ENCODE measurements around the gene EIF2A. TPM values are rescaled to one million over a fixed set of nuclear protein-coding genes. Genes with fewer than 3 reads are reported as not detected.
"Not testable (repeated sequence)": the region's sequence is repeated elsewhere in the genome, so short reads cannot be mapped to it uniquely, and the experiment has no call there.

EIF2A gene
- total RNA-seq, 1 donor from 2014 or later: 124 TPM

GRCh38 chr3:150610785-150611184 is 64.2 kb downstream of the EIF2A start:
- H3K4me1 Mint-ChIP-seq (ENCODE audit: low read depth): peaks cover 71% of the 10 kb centered on the region
- intact Hi-C loops (cut with micrococcal nuclease): loop anchor here (5.0 kb wide), 1 partner anchor 172 kb away; no protein-coding TSS in a partner anchor
- peaks cover 4% of the 10 kb centered on the region for H3K9me3 Mint-ChIP-seq
- DNase-seq (ENCODE audit: low spot score): no peak
- no peaks in the 10 kb centered on the region for H3K27me3 Mint-ChIP-seq (ENCODE audit: low read depth)
- H3K27ac Mint-ChIP-seq: no peak overlapping the region
- H3K36me3 Mint-ChIP-seq (ENCODE audit: low read depth): peaks cover 65% of the 10 kb centered on the region
- H3K4me3 Mint-ChIP-seq (ENCODE audit: low read depth): no peak overlapping the region

- Mint-ChIP-seq H3K9me3 (peaks cover 4% of the 10 kb centered on the region), H3K4me1 (ENCODE audit: low read depth) (peaks cover 64% of the 10 kb centered on the region), H3K27ac (no peak overlapping the region), H3K4me3 (ENCODE audit: low read depth) (no peak overlapping the region), H3K36me3 (ENCODE audit: low read depth) (peaks cover 60% of the 10 kb centered on the region), H3K27me3 (ENCODE audit: low read depth) (no peaks in the 10 kb centered on the region)
- intact Hi-C loops (cut with micrococcal nuclease): loop anchor here (1.0 to 5.0 kb wide), 2 partner anchors 8 to 171 kb away; partner anchors contain the start of gene SELENOT
- DNase-seq (ENCODE audit: low spot score): no peak
Observed at GRCh38 chr3:150611666-150612065, 65.1 kb downstream of the EIF2A start.

- Mint-ChIP-seq H3K9me3 (peaks cover 4% of the 10 kb centered on the region), H3K4me1 (ENCODE audit: low read depth) (peaks cover 59% of the 10 kb centered on the region), H3K27me3 (ENCODE audit: low read depth) (no peaks in the 10 kb centered on the region), H3K4me3 (ENCODE audit: low read depth) (no peak overlapping the region), H3K27ac (peak overlapping the region; percentile 73), H3K36me3 (ENCODE audit: low read depth) (peaks cover 60% of the 10 kb centered on the region)
- intact Hi-C loops (cut with micrococcal nuclease): loop anchor here (1.0 to 5.0 kb wide), 2 partner anchors 9 to 170 kb away; partner anchors contain the start of gene SELENOT
- DNase-seq (ENCODE audit: low spot score): no peak
Observed at GRCh38 chr3:150612494-150612893, 65.9 kb downstream of the EIF2A start.

GRCh38 chr3:150613034-150613433 is 66.4 kb downstream of the EIF2A start:
- DNase-seq (ENCODE audit: low spot score): no peak
- no peak overlapping the region for H3K4me3 Mint-ChIP-seq (ENCODE audit: low read depth)
- intact Hi-C loops (cut with micrococcal nuclease): loop anchor here (5.0 kb wide), 1 partner anchor 169 kb away; no protein-coding TSS in a partner anchor
- peaks cover 4% of the 10 kb centered on the region for H3K9me3 Mint-ChIP-seq
- no peaks in the 10 kb centered on the region for H3K27me3 Mint-ChIP-seq (ENCODE audit: low read depth)
- peak overlapping the region; percentile 73 for H3K27ac Mint-ChIP-seq
- peaks cover 60% of the 10 kb centered on the region for H3K36me3 Mint-ChIP-seq (ENCODE audit: low read depth)
- peaks cover 55% of the 10 kb centered on the region for H3K4me1 Mint-ChIP-seq (ENCODE audit: low read depth)

DNA sequence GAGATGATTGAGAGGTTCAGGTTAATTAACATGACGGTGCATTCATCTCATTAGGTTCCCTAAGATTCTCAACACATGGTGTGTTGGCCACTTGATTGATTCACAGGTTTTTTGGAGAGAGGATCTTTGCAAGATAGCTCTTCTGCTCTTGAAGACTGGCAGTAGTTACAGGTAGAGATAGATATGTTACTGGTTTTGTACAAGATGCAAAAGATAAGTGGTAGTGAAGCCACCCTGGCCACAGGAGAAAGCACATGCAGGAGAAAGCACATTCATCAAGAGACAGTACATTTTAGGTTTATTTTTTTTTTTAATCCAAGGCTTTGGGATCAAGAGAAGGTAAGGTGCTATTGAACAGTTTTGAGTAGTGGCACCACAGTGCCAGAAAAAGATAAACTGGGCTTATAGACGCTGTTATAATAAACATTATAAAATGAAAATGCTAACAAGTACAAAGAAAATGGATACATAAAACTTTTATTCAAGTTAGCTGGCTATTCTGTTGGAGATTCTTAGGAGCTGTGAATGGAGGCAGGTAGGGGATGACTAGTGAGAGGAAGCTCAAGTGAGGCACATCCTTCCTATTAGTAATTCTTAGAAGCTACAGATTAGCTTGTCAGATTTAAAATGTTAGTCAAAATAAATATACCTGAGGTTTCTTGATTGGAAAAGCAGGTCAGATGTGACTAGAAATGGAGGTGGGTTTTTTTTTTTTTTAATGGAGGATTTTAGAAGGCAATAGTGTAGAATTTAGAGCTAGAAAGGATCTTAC is 67.3 kb downstream of the EIF2A start:
- Mint-ChIP-seq H3K9me3 (peaks cover 4% of the 10 kb centered on the region), H3K36me3 (ENCODE audit: low read depth) (peaks cover 64% of the 10 kb centered on the region), H3K27me3 (ENCODE audit: low read depth) (no peaks in the 10 kb centered on the region), H3K4me3 (ENCODE audit: low read depth) (peak overlapping the region; percentile 20), H3K27ac (peak overlapping the region; percentile 87), H3K4me1 (ENCODE audit: low read depth) (peaks cover 49% of the 10 kb centered on the region)
- intact Hi-C loops (cut with micrococcal nuclease): loop anchor here (5.0 kb wide), 1 partner anchor 168 kb away; no protein-coding TSS in a partner anchor
- no peak for DNase-seq (ENCODE audit: low spot score)

DNA sequence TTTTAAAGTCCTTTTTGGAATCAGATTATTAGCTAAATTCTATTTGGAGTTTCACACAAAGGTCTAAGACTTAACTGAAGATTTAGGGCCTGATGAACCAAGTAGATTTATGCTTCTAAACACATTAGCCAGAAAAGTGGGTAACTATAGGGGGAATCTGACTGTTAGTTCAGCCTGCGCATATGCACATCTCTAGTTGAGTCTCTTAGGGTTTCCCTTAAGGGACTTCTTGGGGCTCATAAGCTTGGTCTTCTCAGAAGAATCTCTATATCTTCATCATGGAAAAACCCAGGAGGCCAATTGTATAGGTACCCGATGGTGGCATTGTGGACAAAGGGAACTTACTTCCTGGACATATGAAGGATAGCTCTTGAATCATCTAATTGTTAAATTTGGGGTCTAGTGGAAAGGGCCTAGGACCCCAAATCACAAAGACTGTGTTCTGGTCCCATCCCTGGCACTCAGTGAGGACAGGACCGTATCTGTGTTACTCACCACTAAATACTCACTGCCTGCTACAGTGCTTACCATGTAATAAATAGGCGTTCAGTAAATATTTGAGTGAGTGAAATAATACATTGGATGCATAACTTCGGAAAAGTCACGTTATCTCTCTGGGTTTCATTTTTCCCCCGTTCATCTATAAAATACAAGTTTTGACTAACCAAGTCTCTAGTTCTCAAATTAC is 73.6 kb downstream of the EIF2A start:
- H3K4me3 Mint-ChIP-seq (ENCODE audit: low read depth): no peak overlapping the region
- no peaks in the 10 kb centered on the region for H3K9me3 Mint-ChIP-seq
- peaks cover 51% of the 10 kb centered on the region for H3K36me3 Mint-ChIP-seq (ENCODE audit: low read depth)
- H3K27ac Mint-ChIP-seq: no peak overlapping the region
- intact Hi-C loops (cut with micrococcal nuclease): no loop called here
- no peaks in the 10 kb centered on the region for H3K27me3 Mint-ChIP-seq (ENCODE audit: low read depth)
- DNase-seq (ENCODE audit: low spot score): no peak
- peaks cover 29% of the 10 kb centered on the region for H3K4me1 Mint-ChIP-seq (ENCODE audit: low read depth)

GRCh38 chr3:150622955-150623354 is 76.4 kb downstream of the EIF2A start:
- not testable (repeated sequence) for H3K9me3 Mint-ChIP-seq

GRCh38 chr3:150623945-150624344 is 77.4 kb downstream of the EIF2A start:
- Mint-ChIP-seq H3K27ac (no peak overlapping the region), H3K36me3 (ENCODE audit: low read depth) (peaks cover 51% of the 10 kb centered on the region), H3K4me1 (ENCODE audit: low read depth) (peaks cover 30% of the 10 kb centered on the region)

More at GRCh38 chr3:150622955-150623354, 76.4 kb downstream of the EIF2A start:
- Mint-ChIP-seq H3K36me3 (ENCODE audit: low read depth) (peaks cover 58% of the 10 kb centered on the region), H3K4me1 (ENCODE audit: low read depth) (peaks cover 32% of the 10 kb centered on the region)
- H3K27ac Mint-ChIP-seq; H3K27me3 Mint-ChIP-seq (ENCODE audit: low read depth); DNase-seq (ENCODE audit: low spot score); H3K4me3 Mint-ChIP-seq (ENCODE audit: low read depth); intact Hi-C loops (cut with micrococcal nuclease): not testable (repeated sequence)

GRCh38 chr3:150626148-150626930 is 79.8 kb downstream of the EIF2A start:
- Mint-ChIP-seq H3K4me3 (ENCODE audit: low read depth) (no peak overlapping the region), H3K27me3 (ENCODE audit: low read depth) (no peaks in the 10 kb centered on the region), H3K9me3 (no peaks in the 10 kb centered on the region), H3K27ac (peak overlapping the region; percentile 20), H3K36me3 (ENCODE audit: low read depth) (peaks cover 58% of the 10 kb centered on the region), H3K4me1 (ENCODE audit: low read depth) (peaks cover 26% of the 10 kb centered on the region)
- DNase-seq (ENCODE audit: low spot score): no peak
- intact Hi-C loops (cut with micrococcal nuclease): no loop called here

More at GRCh38 chr3:150623945-150624344, 77.4 kb downstream of the EIF2A start:
- Mint-ChIP-seq H3K4me3 (ENCODE audit: low read depth) (no peak overlapping the region), H3K27me3 (ENCODE audit: low read depth) (no peaks in the 10 kb centered on the region), H3K9me3 (no peaks in the 10 kb centered on the region)
- no peak for DNase-seq (ENCODE audit: low spot score)
- intact Hi-C loops (cut with micrococcal nuclease): no loop called here

DNA sequence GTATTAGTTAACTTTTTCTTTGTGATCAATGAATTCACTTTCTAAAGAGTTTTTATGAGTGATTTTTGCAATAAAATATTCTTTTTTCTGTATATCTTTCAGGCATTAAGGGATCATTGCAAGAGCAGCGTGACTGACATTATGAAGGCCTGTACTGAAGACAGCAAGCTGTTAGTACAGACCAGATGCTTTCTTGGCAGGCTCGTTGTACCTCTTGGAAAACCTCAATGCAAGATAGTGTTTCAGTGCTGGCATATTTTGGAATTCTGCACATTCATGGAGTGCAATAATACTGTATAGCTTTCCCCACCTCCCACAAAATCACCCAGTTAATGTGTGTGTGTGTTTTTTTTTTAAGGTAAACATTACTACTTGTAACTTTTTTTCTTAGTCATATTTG is 81.0 kb downstream of the EIF2A start:
- DNase-seq (ENCODE audit: low spot score): no peak
- Mint-ChIP-seq H3K4me1 (ENCODE audit: low read depth) (peaks cover 23% of the 10 kb centered on the region), H3K27ac (no peak overlapping the region), H3K27me3 (ENCODE audit: low read depth) (no peaks in the 10 kb centered on the region), H3K9me3 (no peaks in the 10 kb centered on the region), H3K4me3 (ENCODE audit: low read depth) (no peak overlapping the region), H3K36me3 (ENCODE audit: low read depth) (peaks cover 58% of the 10 kb centered on the region)
- intact Hi-C loops (cut with micrococcal nuclease): no loop called here

DNA sequence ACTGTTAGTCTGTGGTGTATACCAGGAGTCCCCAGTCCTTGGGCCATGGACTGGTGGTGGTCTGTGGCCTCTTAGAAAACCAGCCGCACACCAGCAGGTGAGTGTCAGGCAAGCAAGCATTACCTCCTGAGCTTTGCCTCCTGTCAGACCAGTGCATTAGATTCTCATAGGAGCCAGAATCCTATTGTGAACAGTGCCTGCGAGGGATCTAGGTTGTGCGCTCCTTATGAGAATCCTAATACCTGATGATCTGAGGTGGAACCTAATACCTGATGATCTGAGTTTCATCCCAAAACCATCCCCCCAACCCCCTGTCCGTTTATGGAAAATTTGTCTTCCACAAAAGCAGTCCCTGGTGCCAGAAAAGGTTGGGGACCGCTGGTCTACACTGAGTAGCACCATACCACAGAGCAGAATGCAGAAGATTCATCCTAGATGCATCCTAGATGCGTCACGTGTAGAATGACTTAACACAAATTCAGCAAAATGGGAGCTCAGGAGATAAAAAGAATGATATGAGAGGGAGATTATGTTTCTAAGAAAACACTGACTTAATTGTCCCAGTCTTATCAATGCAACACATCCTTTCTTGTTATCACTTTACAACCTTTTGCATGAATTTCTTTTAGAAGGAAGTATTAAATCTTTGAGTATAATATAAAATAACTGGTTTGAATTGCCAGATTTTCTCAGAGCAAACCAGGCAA is 85.1 kb downstream of the EIF2A start:
- no peak for DNase-seq (ENCODE audit: low spot score)
- Mint-ChIP-seq H3K27ac (no peak overlapping the region), H3K36me3 (ENCODE audit: low read depth) (peaks cover 45% of the 10 kb centered on the region), H3K27me3 (ENCODE audit: low read depth) (no peaks in the 10 kb centered on the region), H3K4me3 (ENCODE audit: low read depth) (no peak overlapping the region), H3K9me3 (no peaks in the 10 kb centered on the region), H3K4me1 (ENCODE audit: low read depth) (peaks cover 30% of the 10 kb centered on the region)
- intact Hi-C loops (cut with micrococcal nuclease): no loop called here

- no peak for DNase-seq (ENCODE audit: low spot score)
- intact Hi-C loops (cut with micrococcal nuclease): no loop called here
- Mint-ChIP-seq H3K36me3 (ENCODE audit: low read depth) (peaks cover 22% of the 10 kb centered on the region), H3K27me3 (ENCODE audit: low read depth) (no peaks in the 10 kb centered on the region), H3K9me3 (no peaks in the 10 kb centered on the region), H3K4me3 (ENCODE audit: low read depth) (no peak overlapping the region), H3K27ac (peak overlapping the region; percentile 34), H3K4me1 (ENCODE audit: low read depth) (peaks cover 33% of the 10 kb centered on the region)
Observed at GRCh38 chr3:150635076-150635475, 88.5 kb downstream of the EIF2A start.
